Mesenteric fat pad (tissue), 1 donor: Measurements from ENCODE around the gene AZGP1. TPM values are rescaled to one million over a fixed set of nuclear protein-coding genes. Genes with fewer than 3 reads are reported as not detected.
"Not testable (repeated sequence)": the region's sequence is repeated elsewhere in the genome, so short reads cannot be mapped to it uniquely, and the experiment has no call there.

ENCODE experiments used
- DNase-seq: peaks from one replicate; pipeline ENCODE4 v3.0.0-alpha.2; 2020; ENCODE audit warnings: low spot score
- total RNA-seq: library from RNA; stranded (reverse); fragmentation: NEBNext Ultra II Directional; extraction: Animal tissue kit (Norgen Biotek cat#: 25700); gene quantifications from one replicate; pipeline ENCODE4 v1.2.1, GENCODE V29; 2021
- donor health status: DM: yes; HTN: yes; CAD: no.

AZGP1 gene
- total RNA-seq, 1 donor from 2014 or later: 76.2 TPM

DNA sequence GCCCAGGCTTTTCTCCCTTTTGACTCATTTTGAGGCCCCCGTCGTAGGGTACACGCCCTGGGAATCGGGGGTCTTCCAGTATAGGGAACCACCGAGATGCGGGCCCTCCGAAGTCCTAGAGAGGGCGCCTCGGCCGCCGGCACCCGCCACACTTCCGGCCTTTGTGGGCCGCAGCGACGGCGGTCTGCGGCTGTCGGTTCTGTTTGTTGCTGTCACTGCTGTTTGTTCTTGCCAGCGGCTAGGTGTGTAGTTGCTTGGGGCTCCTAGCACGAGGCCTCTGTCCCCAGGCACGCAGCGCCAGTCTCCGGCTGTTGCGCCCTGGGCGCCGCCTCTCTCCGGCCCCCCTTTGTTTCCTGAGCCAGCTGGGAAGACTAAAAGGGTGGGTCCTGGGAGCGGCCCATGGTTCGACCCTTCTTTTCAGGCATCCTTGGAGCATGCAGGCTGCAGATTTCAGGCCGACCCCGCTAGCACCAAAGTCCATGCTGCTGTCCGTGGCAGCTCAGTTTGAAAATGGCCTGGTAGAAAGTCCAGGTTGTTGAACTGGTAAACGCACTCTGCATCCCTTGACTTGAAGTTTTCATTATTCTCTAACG lies 21.8 kb upstream of the AZGP1 start:
- no peak for DNase-seq

DNA sequence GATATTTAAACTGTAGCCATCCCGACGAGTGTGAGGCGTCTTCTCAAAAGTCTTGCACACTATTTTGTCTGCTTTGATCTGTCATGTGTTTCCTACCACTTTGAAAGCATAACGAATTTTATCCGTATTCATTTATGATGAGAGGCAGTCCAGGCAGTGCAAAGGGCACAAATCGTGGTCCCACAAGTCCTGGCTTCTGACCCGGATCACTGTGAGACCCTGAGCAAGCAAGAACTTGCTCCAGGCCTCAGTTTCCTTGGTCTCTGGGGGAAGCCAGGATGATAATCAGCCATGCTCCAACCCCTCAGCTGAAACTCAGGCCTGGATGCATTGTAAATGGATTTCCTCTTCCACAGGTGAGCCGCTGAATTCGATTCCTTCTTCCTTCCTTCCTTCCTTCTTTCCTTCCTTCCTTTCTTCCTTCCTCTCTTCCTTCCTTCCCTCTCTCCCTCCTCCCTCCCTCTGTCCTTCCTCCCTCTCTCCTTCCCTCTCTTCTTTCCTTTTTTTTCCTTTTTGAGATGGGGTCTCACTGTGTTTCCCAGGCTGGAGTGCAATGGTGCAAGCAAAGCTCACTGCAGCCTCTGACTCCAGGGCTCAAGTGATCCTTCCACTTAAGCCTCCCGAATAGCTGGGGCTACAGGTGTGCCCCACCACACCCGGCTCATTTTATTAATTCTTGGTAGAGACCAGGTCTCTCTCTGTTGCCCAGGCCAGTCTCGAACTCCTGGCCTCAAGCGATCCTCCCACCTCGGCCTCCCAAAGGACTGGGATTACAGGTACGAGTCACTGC lies 21.1 kb upstream of the AZGP1 start:
- no peak for DNase-seq

DNA sequence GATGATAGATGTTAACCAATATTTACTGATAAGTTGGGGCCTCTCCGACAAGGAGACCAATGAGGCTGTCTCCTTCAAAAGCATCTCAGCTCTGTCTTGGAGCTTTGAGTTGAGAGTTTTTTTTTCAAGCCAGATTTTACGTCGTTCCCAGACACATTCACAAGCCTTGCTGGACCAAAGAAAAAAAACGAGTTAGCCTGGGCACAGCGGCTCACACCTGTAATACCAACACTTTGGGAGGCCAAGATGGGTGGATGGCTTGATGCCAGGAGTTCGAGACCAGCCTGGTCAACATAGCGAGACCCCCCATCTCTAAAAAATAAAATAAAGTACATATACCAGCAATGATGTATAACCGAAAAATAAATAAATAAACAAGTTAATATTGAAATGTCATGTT lies 19.0 kb upstream of the AZGP1 start:
- DNase-seq: no peak

DNA sequence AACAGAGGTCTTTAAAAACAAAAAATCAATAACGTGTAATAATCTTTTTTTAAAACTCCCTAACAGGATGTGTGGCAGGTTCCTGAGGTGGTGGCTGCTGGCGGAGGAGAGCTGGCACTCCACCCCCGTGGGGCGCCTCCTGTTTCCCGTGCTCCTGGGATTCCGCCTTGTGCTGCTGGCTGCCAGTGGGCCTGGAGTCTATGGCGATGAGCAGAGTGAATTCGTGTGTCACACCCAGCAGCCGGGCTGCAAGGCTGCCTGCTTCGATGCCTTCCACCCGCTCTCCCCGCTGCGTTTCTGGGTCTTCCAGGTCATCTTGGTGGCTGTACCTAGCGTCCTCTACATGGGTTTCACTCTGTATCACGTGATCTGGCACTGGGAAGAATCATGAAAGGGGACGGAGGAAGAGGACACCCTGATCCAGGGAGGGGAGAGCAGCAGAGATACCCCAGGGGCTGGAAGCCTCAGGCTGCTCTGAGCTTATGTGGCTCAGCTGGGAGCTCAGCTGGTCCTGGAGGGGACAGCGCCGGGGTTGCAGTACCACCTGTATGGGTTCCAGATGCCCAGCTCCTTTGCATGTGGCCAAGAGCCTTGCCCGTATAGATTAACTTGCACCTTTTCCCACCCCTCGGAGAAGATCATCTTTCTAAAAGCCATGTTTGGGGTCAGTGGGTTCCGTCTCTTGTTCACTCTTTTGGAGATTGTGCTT lies 16.7 kb upstream of the AZGP1 start:
- DNase-seq: no peak

DNA sequence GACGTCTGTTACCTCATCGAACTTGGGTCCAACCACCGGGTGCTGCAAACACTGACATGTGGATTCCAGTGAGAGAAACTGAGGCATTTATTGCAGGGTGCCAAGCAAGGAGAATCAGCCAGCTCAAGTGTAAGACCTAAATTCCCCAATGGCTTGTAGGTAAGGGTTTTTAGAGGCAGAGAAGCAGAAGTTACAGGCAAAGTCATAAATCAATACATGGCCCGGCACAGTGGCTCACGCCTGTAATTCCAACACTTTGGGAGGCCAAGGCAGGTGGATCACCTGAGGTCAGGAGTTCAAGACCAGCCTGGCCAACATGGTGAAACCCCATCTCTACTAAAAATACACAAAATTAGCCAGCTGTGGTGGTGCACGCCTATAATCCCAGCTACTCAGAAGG lies 15.7 kb upstream of the AZGP1 start:
- not testable (repeated sequence) for DNase-seq

DNA sequence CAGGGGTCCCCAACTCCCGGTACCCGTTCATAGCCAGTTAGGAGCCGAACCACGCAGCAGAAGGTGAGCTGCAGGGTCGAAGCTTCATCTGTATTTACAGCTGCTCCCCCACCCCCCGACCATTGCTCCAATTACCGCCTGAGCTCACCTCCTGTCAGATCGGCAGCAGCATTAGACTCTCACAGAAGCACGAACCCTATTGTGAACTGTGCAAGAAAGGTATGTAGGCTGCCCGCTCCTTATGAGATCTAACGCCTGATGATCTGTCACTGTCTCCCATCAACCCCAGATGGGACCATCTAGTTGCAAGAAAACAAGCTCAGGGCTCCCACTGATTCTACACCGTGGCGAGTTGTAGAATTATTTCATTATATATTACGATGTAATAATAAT lies 14.6 kb upstream of the AZGP1 start:
- DNase-seq: no peak

DNA sequence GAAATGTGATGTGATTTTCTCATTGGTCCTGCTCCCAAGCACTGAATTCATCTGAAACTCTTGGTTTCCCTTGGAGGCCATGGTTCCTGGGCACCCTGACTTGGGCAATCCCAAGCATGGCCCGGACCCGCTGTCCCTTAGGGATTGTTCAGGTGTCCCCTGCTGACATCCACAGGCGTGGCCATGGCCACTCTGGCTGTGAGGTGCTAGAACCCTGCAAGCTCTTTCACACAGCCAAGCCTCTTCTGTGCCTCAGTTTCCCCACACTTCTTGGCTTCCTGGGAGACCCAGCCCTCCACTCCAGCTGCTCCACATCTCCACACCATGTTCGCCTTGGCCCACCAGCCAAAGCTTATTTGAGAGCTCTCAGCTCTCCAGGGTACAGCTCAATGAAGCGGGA lies 12.0 kb upstream of the AZGP1 start:
- no peak for DNase-seq

DNA sequence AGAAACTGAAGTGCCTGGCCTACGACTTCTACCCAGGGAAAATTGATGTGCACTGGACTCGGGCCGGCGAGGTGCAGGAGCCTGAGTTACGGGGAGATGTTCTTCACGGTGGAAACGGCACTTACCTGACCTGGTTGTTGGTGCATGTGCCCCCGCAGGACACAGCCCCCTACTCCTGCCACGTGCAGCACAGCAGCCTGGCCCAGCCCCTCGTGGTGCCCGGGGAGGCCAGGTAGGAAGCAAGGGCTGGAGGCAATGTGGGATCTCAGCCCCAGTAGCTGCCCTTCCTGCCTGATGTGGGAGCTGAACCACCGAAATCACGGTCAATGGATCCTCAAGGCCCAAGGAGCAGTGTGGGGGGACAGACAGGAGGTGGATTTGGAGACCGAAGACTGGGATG lies 11.5 kb upstream of the AZGP1 start:
- not testable (repeated sequence) for DNase-seq

DNA sequence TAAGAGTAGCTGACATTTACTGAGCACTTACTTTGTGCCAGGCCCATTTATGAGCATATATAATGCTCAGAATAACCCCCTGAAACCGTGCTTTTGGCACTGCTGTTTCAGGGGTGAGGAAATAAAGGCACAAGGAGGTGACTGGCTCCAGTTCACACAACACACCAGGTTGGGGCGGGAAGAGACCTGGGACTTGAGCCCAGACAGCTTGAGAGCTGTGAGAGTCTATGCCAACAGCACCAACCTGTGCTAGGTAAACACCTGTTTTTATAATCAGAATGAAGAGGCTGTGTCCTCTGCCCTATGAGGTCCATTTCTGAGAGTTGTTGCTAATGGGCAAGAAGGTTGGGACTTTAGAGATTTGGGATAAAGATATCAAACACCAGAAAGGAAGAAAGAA lies 8.8 kb upstream of the AZGP1 start:
- no peak for DNase-seq

DNA sequence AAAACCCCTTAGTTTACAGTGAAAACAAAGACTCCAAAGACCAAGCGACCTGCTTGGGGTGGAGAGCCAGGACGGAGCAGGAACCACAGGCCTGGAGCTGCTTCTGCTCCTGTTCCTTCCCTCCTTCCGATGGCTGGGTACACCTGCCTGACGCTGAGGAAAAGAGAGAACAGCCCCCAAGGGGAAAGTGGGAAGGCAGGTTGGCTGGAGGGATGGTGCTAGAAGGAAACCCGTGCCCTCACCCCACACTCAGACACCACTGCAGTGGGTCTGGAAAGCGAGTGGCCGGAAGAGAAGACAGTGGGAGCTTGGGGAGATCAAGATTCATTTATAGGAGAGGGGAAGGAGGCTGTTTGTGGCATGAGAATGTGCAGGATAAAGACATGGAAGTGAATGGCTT lies 5.2 kb upstream of the AZGP1 start:
- DNase-seq: not testable (repeated sequence)

DNA sequence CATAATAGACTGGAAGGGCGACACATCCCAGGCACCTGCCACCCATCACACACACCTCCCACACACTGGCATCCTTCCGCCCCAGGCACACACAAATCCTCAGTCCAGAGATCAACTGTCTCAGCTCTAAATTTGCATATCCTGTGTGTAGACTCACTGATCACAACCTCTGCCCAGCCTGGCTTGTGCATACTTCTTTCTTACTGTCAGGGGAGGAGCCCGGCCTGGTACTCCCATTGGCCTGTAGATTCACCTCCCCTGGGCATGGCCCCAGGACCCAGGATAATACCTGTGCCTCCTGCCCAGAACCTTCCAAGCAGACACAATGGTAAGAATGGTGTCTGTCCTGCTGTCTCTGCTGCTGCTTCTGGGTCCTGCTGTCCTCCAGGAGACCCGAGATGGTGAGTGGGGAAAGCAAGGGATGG lies 4.6 kb upstream of the AZGP1 start:
- not testable (repeated sequence) for DNase-seq

DNA sequence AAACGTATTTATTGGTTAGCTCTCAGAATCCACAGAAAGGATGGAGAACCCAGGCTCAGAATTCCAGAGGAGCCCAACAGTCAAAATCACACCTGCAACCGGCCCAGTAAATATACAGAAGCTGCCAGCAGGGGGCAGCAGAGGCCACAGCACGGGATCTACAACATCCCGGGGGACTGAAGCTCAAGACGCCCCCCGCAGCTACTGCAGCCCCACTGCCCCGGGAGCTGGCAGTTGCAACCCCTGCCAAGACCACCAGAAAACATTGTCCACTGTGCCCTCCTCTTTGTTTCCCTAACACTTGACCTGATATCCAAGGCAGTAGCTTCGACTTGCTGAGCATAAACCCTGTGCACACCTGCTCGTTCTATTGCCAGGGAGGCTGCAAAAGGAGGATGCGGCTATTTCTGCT lies 4.0 kb upstream of the AZGP1 start:
- DNase-seq: not testable (repeated sequence)

DNA sequence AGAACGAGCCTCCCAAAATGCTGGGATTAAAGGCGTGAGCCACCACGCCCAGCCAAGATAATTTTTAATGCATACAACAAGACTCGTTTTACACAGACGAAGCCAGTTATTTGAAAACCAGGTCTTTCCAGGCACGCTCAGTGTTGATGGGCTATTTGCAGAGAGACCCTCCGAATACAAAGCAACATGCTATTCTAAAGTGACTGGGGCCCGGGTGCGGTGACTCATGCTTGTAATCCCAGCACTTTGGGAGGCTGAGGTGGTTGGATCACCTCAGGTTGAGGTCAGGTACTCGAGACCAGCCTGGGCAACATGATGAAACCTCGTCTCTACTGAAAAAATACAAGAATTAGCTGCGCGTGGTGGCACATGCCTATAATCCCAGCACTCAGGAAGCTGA lies 795 bp upstream of the AZGP1 start:
- no peak for DNase-seq

DNA sequence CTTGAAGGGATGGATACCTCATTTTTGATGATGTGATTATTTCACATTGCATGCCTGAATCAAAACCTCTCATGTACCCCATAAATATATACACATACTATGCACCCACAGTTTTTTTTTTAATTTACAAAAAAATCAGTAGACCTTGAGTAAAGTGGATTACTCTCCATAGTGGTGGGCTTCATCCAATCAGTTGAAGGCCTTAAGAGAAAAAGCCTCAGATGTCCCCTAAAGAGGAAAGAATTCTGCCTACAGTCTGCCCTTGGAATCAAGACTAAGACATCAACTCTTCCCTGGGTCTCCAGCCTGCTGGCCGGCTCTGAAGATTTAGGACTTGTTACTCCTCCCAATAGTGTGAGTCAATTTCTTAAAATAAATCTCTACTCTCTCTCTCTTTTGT lies 1.1 kb downstream of the AZGP1 start:
- DNase-seq: no peak

DNA sequence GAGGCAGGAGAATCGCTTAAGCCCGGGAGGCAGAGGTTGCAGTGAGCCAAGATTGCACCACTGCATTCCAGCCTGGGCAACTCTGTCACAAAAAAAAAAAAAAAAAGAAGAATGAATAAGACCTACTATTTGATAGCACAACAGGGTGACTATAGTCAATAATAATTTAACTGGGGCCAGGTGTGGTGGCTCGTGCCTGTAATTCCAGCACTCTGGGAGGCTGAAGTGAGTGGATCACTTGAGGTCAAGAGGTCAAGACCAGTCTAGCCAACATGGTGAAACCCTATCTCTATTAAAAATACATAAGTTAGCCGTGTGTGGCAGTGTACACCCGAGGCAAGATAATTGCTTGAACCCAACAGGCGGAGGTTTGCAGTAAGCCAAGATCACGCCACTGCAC lies 2.0 kb downstream of the AZGP1 start:
- DNase-seq: not testable (repeated sequence)

DNA sequence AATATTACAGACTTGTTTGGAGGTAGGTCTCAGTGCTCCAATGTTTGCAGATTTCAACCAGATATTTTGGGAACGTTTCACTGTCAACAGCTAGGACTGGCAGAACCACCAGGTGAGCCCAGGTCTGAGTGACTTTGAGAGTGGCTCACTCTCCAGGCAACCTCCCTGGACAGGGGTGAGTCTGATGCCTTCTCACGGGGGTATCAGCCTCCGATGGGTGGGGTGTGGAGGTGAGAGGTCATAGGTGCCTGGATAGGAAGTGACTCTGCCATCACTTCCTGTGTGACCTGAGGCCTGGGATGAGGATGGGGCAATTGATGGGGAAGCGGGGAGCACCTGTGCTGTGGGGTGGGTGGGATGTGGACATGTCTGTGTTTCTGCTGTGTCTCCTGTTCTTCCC lies 4.6 kb downstream of the AZGP1 start:
- DNase-seq: no peak

DNA sequence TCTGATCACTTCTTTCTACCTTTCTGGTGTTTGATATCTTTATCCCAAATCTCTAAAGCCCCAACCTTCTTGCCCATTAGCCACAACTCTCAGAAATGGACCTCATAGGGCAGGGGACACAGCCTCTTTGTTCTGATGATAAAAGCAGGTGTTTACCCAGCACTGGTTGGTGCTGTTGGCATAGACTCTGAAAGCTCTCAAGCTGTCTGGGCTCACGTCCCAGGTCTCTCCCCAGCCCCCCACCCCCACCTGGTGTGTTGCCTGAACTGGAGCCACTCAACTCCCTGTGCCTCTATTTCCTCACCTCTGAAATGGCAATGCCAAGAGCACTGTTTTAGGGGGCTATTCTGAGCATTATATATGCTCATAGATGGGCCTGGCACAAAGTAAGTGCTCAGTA lies 6.0 kb downstream of the AZGP1 start:
- DNase-seq: not testable (repeated sequence)

DNA sequence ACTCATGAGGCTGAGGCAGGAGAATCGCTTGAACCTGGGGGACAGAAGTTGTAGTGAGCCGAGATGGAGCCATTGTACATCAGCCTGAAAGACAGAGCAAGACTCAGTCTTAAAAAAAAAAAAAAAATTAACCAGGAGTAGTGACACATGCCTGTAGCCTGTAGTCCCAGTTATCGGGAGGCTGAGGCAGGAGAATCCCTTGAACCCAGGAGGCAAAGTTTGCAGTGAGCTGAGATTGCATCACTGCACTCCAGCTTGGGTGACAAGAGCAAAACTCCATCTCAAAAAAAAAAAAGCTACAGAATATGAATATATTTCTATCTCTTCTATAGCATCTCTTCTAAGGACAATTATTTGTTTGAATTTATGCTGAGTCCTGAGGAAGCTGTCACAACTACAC lies 6.5 kb downstream of the AZGP1 start:
- DNase-seq: no peak

DNA sequence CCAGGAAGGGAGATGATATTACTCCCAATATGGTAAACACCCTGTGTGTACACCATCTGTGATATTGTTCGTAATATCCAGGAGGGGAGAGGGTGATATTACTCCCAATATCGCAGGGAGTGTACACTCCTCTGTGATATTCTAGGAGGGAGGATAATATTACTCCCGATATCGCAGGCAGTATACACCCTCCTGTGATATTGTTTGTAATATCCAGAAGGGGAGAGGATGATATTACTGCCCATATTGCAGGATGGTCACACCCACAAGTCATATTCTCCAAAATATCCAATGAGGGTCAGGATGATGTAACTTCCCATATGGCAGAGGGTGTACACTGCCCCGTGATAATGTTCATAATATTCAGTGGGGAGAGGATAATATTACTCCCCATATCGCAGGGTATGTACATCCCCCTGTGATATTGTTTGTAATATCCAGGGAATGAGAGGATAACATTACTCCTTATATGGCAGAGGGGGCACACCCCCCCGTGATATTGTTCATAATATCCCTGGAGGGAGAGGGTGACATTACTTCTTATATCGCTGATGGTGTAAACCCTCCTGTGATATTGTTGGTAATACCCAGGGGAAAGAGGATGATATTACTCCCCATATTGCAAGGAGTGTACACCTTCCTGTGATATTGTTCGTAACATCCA lies 17.1 kb downstream of the AZGP1 start:
- DNase-seq: no peak

DNA sequence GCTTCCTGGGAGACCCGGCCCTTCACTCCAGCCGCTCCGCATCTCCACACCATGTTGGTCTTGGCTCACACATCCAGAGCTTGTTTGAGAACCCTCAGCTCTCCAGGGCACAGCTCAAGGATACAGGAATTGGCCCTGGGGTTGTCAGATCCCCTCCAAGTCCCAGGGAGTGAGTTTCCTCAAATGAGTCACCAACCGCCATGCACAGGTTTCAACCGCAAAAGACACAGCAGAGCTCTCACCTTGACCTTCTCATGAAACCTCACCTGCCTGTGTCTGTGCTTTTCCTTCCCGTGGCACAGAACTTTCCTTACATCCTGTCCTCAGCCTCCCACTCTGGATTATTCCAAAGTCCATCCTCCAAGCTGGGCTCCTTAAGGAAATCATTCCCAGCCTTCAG lies 20.6 kb downstream of the AZGP1 start:
- DNase-seq: no peak

DNA sequence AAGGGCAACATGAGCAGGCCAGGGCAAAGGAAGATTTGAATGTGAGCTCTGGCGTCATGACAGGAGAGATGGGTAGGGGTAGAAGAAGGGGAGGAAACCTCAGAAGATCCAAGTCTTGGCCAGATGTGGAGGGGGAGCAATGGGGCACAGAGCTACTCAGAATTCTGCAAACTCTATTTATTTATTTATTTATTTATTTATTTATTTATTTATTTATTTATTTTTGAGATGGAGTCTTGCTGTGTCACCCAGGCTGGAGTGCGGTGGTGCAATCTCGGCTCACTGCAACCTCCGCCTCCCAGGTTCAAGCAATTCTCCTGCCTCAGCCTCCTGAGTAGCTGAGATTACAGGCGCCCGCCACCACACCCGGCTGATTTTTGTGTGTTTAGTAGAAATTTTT lies 21.2 kb downstream of the AZGP1 start:
- DNase-seq: not testable (repeated sequence)

DNA sequence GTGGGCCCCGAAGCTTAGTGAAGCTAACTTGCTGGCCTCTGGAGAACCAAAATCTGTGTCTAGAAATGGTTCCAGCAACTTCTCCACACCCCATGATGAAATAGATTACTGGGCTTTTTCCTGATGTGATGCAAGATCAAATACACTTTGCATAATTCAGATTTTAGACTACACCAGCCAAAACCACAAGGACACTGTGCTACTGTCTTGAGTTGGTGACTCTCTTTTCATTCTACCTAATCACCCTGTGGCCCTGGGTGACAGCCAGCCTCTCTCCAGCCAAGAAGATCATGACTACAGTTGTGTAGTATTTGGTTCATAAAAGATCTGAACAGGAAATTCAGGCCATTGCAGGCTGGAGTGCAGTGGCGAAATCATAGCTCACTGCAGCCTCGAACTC lies 22.2 kb downstream of the AZGP1 start:
- no peak for DNase-seq
